Measurements from ENCODE around the gene PLEKHO2.

The PLEKHO2 gene

DNA sequence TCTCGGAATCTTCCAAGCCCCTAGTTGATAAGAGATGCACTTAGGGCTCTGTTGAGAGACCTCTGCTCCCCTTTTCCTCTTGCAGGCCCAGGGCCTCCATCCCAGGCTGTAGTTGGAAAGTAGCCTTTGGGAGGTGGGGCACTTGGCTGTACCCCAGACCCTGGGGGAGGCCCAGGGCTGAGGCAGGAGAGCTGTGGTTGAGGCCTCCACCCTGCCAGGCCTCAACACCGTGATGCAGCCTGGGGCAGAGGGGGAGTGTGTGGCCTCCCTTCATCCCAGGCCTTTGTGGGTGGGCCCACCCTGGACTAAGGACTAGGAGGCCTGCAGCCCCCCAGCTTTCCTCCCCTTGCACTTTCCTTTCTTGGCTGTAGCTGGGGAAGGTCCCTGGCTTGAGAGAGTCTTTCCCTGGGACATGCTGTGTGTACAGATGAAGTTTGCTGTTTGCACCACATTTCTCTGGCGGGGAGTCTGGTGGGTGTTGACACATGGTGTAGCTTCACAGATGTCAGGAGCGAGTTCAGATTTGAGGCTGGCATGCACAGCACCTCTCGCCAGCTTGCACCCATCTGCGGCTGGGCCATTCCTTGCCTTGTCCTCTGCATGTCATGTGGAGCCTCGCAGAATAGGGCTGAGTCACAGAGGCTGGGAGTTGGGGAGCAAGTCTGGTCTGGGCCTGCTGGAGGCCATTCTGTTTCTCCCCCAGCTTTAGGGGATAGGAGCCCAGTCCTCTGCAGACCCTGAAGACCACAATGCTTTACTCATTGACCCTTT, 13.7 kb downstream of the PLEKHO2 start:
- DNase-seq (ENCODE audit: low read depth), result no peak

DNA sequence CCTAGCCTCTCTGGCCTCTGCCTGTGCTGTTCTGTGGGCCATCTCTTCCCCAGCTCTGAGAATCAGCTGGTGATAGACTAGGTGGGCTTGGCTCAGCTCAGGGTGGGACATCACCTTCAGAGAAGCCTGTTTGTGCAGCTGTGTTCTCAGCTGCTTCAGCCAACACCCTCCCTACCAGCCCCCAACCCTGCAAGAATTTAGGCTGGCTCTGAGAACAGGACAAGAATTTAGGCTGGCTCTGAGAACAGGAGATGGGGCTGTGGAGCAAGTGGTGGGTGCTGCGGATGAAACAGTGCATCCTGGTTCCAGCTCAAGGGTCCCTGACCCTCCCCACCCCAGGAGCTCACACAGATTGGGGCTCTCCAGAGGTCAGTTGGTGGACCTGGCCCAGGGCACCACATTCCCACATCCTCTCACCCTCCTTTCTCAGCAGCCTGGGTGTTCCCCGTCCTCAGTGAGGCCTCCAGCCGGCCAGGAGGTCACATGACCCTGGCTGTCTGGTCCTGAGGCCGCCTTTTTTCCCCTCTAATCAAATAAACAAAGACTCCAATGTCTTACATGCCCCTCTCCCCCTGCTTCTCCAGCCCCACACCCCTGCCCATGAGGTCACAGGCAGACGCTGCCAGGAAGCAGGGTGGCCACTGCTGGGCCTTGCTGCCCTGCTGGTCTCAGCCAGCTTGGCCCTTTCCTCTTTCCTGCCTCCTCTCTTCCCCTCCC, 14.9 kb downstream of the PLEKHO2 start:
- DNase-seq (ENCODE audit: low read depth), result no peak

- DNase-seq (ENCODE audit: low read depth), result no peak
These were observed 15.7 kb downstream of the PLEKHO2 start for GRCh38 chr15:64857421-64857820.

GRCh38 chr15:64858021-64858575, 16.4 kb downstream of the PLEKHO2 start:
- no peak for DNase-seq (ENCODE audit: low read depth)

DNA sequence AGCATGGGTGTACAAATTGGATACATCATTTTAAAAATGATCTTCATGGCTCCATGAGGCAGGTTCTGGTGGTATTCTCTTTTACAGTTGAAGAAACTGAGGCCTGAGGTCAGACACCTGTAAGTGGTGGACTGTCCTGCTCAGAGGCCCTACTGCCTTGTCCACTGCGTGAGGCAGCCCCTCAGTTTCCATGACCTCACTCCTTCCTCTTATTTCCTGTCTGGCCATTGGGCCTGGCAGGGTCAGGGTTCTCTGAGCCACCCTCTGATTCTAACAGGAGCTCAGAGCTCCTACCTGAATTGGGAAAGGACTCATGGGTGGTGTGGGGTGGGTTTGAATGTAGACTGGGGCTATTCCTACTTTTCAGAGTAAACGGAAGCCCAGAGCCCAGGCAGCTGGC, 17.5 kb downstream of the PLEKHO2 start:
- DNase-seq (ENCODE audit: low read depth), result no peak

DNA sequence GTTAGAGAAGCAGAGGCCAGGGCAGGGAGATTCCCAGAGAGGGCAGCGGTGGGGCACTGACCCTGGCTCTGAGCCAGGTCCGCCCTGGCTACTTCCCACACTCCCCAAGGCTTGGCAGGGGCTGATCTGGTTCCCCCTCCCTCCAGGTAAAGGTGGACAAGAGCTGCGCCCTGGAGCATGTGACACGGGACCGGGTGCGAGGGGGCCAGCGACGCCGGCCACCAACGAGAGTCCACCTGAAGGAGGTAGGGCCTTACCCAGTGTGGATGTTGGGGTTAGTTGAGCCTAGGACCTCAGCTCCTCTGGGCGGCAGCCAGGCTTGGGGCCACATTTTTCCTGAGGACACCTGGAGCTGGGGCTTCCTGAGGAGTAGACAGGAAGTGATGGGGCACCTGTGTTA, 19.6 kb downstream of the PLEKHO2 start:
- no peak for DNase-seq (ENCODE audit: low read depth)

DNA sequence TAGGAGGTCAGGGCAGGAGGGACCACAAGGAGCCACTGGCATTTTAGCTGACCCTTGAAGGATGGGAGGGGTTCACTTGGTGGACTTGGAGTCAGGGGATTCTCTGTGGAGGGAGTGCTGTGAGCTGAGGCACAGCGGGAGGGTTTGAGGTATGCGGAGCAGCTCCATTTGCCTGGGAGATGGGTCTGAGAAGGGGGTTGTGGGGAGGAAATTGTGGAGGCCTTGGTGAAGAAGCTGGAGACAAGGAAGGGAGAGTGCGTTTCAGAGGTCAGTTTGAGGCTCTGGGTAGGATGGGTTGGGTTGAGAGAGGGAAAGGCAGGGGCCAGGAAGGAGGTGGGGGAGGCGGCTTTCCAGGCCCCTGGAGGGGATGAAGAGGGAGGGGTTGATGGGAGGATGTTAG, 20.2 kb downstream of the PLEKHO2 start:
- DNase-seq (ENCODE audit: low read depth), result no peak

DNA sequence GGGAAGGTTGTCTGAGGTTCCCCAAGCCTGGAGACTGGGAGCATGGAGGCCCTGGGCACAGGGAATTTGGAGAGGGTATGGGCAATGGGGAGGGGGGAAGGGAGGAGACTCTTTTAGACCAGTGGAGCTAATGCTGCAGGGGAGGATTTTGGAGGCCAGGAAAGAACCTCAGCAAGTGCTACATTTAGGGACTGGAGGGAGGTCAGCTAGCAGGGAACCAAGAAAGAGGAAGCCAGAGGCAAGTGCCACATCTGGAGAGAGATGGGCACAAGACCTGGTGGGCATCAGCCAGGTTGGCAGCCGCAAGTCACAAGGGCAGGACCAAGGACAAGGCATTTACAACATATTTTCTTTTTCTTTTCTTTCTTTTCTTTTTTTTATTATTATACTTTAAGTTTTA, 20.7 kb downstream of the PLEKHO2 start:
- no peak for DNase-seq (ENCODE audit: low read depth)

DNA sequence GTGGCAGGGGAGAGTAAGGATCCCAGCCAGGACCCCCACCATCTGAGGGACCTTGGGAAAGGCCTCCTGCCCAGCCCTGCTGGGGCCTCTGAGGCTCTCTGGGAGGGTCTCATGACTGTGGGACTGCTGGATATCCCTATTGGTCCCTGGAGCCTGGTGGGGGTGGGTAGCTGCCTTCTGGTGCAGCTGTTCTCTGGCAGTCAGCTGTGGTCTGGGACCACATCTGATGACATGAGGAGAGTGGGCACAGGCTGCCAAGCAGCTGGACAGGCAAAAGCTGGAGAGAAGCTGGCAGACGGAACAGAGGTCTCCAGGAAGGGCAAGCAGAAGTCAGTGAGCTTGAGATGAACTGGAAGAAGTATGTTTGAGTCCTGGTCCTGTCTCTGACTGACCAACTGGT, 22.4 kb downstream of the PLEKHO2 start:
- DNase-seq (ENCODE audit: low read depth), result no peak

DNA sequence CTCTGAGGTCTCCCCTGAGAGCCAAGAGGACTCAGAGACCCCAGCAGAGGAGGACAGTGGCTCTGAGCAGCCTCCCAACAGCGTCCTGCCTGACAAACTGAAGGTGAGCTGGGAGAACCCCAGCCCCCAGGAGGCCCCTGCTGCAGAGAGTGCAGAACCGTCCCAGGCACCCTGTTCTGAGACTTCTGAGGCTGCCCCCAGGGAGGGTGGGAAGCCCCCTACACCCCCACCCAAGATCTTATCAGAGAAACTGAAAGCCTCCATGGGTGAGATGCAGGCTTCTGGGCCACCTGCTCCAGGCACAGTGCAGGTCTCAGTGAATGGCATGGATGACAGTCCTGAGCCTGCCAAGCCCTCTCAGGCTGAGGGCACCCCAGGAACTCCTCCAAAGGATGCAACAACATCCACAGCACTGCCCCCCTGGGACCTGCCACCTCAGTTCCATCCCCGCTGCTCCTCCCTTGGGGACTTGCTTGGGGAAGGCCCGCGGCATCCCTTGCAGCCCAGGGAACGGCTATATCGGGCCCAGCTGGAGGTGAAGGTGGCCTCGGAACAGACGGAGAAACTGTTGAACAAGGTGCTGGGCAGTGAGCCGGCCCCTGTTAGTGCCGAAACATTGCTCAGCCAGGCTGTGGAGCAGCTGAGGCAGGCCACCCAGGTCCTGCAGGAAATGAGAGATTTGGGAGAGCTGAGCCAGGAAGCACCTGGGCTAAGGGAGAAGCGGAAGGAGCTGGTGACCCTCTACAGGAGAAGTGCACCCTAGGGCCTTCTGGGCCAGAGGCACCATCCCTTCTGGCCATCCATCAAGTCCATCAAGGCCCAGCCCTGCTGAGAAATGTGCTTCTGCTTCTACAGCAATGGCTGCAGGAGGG, 23.6 kb downstream of the PLEKHO2 start:
- DNase-seq (ENCODE audit: low read depth), result no peak

DNA sequence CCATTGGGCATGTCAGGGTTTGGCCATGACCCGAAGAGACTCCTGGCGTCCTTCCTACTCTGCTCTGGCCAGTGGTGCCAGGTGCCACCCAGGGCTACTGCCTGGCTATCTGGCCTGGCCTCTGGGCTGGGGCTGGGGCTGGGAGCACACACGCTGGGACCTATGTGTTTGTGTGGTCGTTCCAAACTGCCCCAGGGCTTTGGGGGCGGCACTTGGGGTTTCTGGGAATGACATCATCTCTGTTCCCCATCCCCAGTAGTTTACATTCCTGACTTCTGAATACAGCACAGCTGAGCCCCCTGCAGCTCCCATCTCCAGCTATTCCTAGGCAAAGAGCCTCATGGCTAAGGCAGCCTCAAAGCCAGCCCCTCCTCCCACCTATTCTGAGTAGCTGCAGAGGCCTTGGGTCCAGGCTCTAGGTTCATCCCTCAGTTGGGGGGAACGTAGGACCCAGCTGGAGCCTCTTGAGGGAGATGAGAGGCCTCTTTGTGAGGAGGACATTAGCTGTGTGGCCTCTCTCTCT, 24.3 kb downstream of the PLEKHO2 start:
- DNase-seq (ENCODE audit: low read depth), result peak; percentile 93

GRCh38 chr15:64869501-64869900, 27.8 kb downstream of the PLEKHO2 start:
- DNase-seq (ENCODE audit: low read depth), result no peak

DNA sequence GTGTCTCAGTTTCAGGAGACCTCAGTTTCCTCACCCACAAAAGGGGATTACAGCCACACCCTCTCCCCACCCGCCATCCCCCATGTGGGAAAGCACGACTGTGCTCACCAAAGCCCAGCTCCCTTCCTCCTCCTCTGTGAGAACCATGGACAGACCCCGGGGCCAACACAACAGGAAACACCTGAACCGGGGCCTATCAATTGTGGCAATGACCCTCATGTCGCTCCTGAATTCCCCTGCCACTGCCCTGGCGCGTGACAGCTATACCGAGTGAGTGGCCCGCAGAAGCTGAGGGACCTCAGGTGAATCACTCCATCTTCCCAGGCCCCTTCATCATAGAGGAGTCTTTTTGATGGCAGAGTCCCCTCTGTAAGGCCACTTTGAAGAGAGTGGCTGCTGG, 28.6 kb downstream of the PLEKHO2 start:
- no peak for DNase-seq (ENCODE audit: low read depth)

GRCh38 chr15:64875641-64876223, 34.0 kb downstream of the PLEKHO2 start:
- no peak for DNase-seq (ENCODE audit: low read depth)

DNA sequence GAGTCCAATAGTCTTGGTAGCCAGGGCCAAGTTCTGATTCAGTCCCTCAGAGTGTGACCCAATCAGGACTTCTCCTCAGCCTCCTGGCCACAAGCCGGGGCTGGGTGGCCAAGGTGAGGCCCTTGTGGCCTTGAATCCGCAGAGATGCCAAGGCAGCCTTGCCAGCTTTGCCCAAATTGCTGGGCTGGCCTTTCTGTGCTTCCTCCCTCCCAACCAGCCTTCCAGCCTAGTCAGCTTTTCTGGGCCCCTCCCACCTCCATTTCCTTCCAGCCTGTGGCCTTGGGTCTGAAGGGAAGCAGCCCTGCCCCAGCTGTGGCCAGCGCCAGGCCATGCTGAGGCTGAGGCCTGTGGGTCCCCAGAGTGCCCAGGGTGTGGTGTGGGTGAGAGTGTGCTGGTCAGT, 35.7 kb downstream of the PLEKHO2 start:
- DNase-seq (ENCODE audit: low read depth), result no peak

DNA sequence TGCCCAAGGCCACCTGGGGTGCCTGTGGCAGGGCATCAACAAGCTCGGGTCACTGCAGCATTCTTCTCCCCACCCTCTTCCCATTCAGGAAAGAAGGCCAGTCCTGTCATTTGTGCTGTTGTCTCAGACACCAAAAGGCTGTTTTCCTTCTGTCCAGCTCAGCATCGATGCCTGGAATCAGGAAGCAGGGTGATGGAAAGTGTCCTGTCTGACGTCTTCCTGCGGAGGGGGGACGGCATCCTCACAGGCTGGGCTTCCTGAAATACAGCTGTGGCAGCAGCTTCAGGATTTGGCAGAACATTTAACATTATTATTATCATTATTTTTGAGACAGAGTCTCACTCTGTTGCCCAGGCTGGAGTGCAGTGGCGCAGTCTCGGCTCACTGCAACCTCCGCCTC, 37.0 kb downstream of the PLEKHO2 start:
- DNase-seq (ENCODE audit: low read depth), result no peak

GRCh38 chr15:64883100-64883581, 41.4 kb downstream of the PLEKHO2 start:
- no peak for DNase-seq (ENCODE audit: low read depth)

DNA sequence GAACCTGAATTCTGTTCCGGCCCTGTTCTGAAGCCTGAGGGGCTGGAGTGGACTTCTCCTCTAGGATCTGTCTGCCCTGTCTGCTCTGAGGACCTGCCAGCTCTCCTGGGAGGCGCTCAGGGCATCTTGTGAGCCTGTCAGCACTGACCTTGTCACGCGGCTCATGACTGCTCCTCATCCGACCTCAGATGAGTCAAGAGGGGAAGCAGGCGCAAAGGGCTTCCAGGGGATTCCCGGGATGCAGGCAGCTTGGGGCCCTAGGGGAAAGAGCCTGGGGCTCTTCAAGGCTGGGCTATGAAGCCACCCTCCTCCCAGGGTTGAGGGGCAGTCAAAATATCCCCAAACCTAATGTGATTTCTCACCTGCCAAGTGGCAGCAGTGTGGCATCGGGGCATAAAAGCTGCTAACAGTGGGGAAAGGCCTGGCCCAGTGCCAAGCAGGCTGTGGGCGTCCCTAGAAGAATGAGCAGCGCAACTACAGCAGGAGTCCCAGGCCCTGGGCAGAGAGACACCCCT, 42.3 kb downstream of the PLEKHO2 start:
- DNase-seq (ENCODE audit: low read depth), result no peak

GRCh38 chr15:64884679-64885078, 43.0 kb downstream of the PLEKHO2 start:
- no peak for DNase-seq (ENCODE audit: low read depth)

DNA sequence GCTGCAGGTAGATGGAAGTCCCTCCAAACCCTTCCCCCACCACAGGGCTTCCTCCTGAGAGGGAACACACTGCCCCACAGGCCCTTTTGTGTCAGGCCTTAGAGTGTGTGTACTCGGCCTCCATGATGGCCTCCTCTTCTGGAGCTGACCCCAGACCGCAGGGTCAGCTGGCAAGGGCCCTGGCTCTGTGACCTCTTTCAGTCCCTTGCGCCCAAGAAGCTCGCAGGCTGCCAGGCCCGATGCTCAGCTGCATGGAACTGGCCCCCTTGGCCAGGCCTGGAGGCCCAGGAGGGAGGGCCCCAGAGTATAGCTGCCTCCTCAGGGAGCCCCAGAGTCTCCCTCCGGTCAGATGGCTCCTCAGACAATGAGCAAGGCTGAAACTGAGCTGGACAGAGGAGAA, 46.6 kb downstream of the PLEKHO2 start:
- no peak for DNase-seq (ENCODE audit: low read depth)

DNA sequence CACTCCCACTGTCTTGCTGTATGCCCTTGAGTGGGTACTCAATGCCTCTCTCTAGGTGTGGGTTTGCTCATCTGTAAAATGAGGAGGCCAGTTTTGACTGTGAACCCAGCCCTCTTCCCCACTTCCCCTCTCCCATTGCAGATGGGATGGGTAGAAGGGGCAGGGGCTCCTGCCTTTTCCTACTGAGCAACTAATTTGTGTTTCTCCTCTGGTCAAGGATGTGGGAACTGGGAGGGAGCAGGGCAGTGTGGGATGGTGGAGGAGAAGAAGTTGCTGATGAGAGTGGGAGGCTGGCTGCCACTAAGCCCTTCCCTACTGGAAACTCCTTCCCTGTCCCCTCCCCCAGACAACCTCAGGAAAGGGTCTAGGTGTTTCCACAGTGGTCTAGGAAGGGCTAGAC, 49.8 kb downstream of the PLEKHO2 start:
- no peak for DNase-seq (ENCODE audit: low read depth)

Measured in fibroblast of the conjunctiva (primary cell).